Heart right ventricle (tissue), 16 donors: ENCODE results near the gene LINC01488. TPM values are rescaled to one million over a fixed set of nuclear protein-coding genes. Genes with fewer than 3 reads are reported as not detected.

Source experiments
- ATAC-seq, 8 donors: fragments of 200-7000 bp; cut with Tn5 transposase; one replicate each; pipeline ENCODE4 v1.9.1; 2020; ENCODE audit warnings: mild to moderate bottlenecking in 8 of 8, moderate library complexity in 8 of 8, moderate number of reproducible peaks in 1 of 8
- DNase-seq, 2 donors: peaks; one replicate each; pipeline ENCODE4 v3.0.0-alpha.2; 2020
- H3K27ac ChIP-seq, 10 donors: fragments of 200-600 bp; sonication (generic) in 2 of 10; one replicate each; pipeline versions ENCODE4 v1.5.0 to v1.8.0; 2020 to 2022; ENCODE audit warnings: mild to moderate bottlenecking in 3 of 10
- H3K27me3 ChIP-seq, 7 donors: fragments of 200-600 bp; one replicate each; pipeline ENCODE4 v1.8.0; 2021 to 2022; ENCODE audit warnings: mild to moderate bottlenecking in 2 of 7
- H3K36me3 ChIP-seq, 9 donors: fragments of 200-600 bp; sonication (generic) in 1 of 9; one replicate each; pipeline versions ENCODE4 v1.5.0 to v1.8.0; 2020 to 2022; ENCODE audit warnings: mild to moderate bottlenecking in 2 of 9
- H3K4me1 ChIP-seq, 9 donors: fragments of 200-600 bp; sonication (generic) in 1 of 9; one replicate each; pipeline versions ENCODE4 v1.5.0 to v1.8.0; 2020 to 2022; ENCODE audit warnings: mild to moderate bottlenecking in 4 of 9
- H3K4me3 ChIP-seq, 10 donors: fragments of 200-600 bp; sonication (generic) in 2 of 10; one replicate each; pipeline versions ENCODE4 v1.5.0 to v1.8.0; 2020 to 2022; ENCODE audit warnings: mild to moderate bottlenecking in 7 of 10, moderate library complexity in 2 of 10
- H3K9me3 ChIP-seq, 11 donors: fragments of 200-600 bp in 10 of 11; sonication (generic) in 2 of 11; one replicate each; pipeline versions ENCODE4 v1.5.0 to v1.8.0; 2013 to 2022; ENCODE audit warnings: mild to moderate bottlenecking in 2 of 11, control low read depth in 1 of 11, moderate library complexity in 1 of 11
- CTCF ChIP-seq, 9 donors: fragments of 200-600 bp; sonication (generic) in 2 of 9; IDR thresholded peaks; one replicate each; pipeline versions ENCODE4 v1.5.0 to v1.8.0; 2021 to 2022; ENCODE audit warnings: antibody characterized with exemption in 9 of 9, mild to moderate bottlenecking in 5 of 9, moderate library complexity in 1 of 9
- WGBS, 2 donors: extraction: QIAGEN DNeasy Blood & Tissue Kit; methylation state at CpG; one replicate each; pipeline ENCODE4 v1.1.7; 2013; ENCODE audit warnings: inconsistent platforms in 1 of 2; 5-methylcytosine and 5-hydroxymethylcytosine counted together
- intact Hi-C, 10 donors: fragments of 100-400 bp; cut with DNase I; formaldehyde crosslinking; loops; one replicate each; pipeline versions ENCODE4 v1.11.1 to v1.14.2; 2022
- polyA plus RNA-seq, 2 donors: library from polyadenylated mRNA; stranded (reverse); fragments of 200-250 nt; gene quantifications; one replicate each; pipeline ENCODE4 v1.2.3, GENCODE V29; 2013
- total RNA-seq, 10 donors: library from RNA; stranded (reverse); fragmentation: NEBNext Ultra II Directional in 3 of 10; extraction: Animal tissue kit (Norgen Biotek cat#: 25700) in 3 of 10; gene quantifications; one replicate each; pipeline versions ENCODE4 v1.2.1 to v1.2.4, GENCODE V29; 2021 to 2023
- donor health status: Arrhythmogenic right ventricular cardiomyopathy.
- donor health status: ischemic (EF 13 %, LVEDD 7.1; RV severe dilation, severe dysfunction).
- donor health status: healthy with polysubstance abuse.
- donor health status: DM: no; HTN: yes; CAD: no.
- donor health status: DM: no; HTN: no; CAD: no.
- donor health status: ischemic (EF 25% LVEDD 6.9; RV normal size, moderate dysfunction).
- donor health status: ischemic (EF 25% LVEDD 5.7; RV mildly dilated, moderate dysfunction).
- donor health status: healthy.
- donor health status: DM: yes; HTN: yes; CAD: no.
- donor health status: Ischemic cardiomyopathy.
- donor health status: ischemic (EF 35%, LVEDD 5.7; RV mildly dilated, moderate dysfunction).
- donor health status: nonischemic (EF 11% LVEDD 7.7; RV severe dilation, severe dysfunction).
- donor health status: DM: yes; HTN: yes; CAD: no.
- donor health status: PGD.
- donor health status: ischemic (EF 29% LVEDD 5.4; RV normal size, mild dysfunction).
- donor health status: nonischemic (EF 23%, LVEDD 6.1; RV moderate dilation, normal function).

LINC01488 gene
- total and polyA plus RNA-seq, 12 donors: 0.03 to 0.59 (median 0.15) TPM; not detected in 4

- no peaks in the 10 kb centered on the region for H3K9me3 ChIP-seq
- peak; percentile 26 to 44 (median 36) for ATAC-seq
- peaks cover 24 to 59% (median 48%) of the 10 kb centered on the region in 9 donors for H3K4me1 ChIP-seq
- TF ChIP-seq CTCF (IDR thresholded peaks at IDR 0.05): peak; percentile 14 to 69 (median 52)
- no peaks in the 10 kb centered on the region for H3K36me3 ChIP-seq
- H3K27ac ChIP-seq: peak overlapping the region; percentile 77 to 99 (median 88)
- intact Hi-C loops: loop anchor here in 8 of 10 donors (2.0 to 10.0 kb wide), 12 partner anchors 53 to 340 kb away; partner anchors contain the start of genes MYEOV (in 2 of the 8) and CCND1 (in 1 of the 8)
- WGBS, 2 donors: 28 to 30% methylated on average over 32 of the region's 32 CpGs
- H3K4me3 ChIP-seq: peak overlapping the region in 6 of 10 donors; percentile 23 to 56 (median 52)
- DNase-seq: peak; percentile 56 to 79
- H3K27me3 ChIP-seq: no peaks in the 10 kb centered on the region
These were observed 36.9 kb upstream of the LINC01488 start for GRCh38 chr11:69444381-69445130.

- H3K4me3 ChIP-seq: peak overlapping the region in 4 of 10 donors; percentile 23 to 56 (median 40)
- peaks cover 29 to 65% (median 54%) of the 10 kb centered on the region in 9 donors for H3K4me1 ChIP-seq
- ATAC-seq (no peak), DNase-seq (no peak)
- intact Hi-C loops: loop anchor here in 5 of 10 donors (2.0 to 10.0 kb wide), 6 partner anchors 100 to 340 kb away; partner anchors contain the start of gene MYEOV (in 2 of the 5)
- no peaks in the 10 kb centered on the region for H3K36me3 ChIP-seq
- WGBS, 2 donors: 71 to 74% methylated on average over 11 of the region's 11 CpGs
- no peaks in the 10 kb centered on the region for H3K27me3 ChIP-seq
- H3K27ac ChIP-seq: peak overlapping the region in 9 of 10 donors; percentile 17 to 99 (median 88)
- H3K9me3 ChIP-seq: no peaks in the 10 kb centered on the region
- TF ChIP-seq CTCF (IDR thresholded peaks at IDR 0.05): no peak
These were observed 36.4 kb upstream of the LINC01488 start for GRCh38 chr11:69445131-69445470.

- Histone ChIP-seq H3K4me1 (peaks cover 32 to 75% (median 58%) of the 10 kb centered on the region in 9 donors), H3K27ac (no peak overlapping the region)
These were observed 35.4 kb upstream of the LINC01488 start for GRCh38 chr11:69446108-69446507.

More at GRCh38 chr11:69446108-69446507, 35.4 kb upstream of the LINC01488 start:
- 91 to 93% methylated on average over 11 of the region's 11 CpGs for WGBS, 2 donors
- Histone ChIP-seq H3K4me3 (no peak overlapping the region), H3K9me3 (no peaks in the 10 kb centered on the region), H3K27me3 (no peaks in the 10 kb centered on the region), H3K36me3 (no peaks in the 10 kb centered on the region)
- ATAC-seq: no peak
- intact Hi-C loops: loop anchor here in 4 of 10 donors (10.0 kb wide), 4 partner anchors 99 to 341 kb away; partner anchors contain the start of gene MYEOV (in 2 of the 4)
- no peak for DNase-seq
- TF ChIP-seq CTCF (IDR thresholded peaks at IDR 0.05): no peak
